K562 (cell line): ENCODE data around the gene TEX50. TPM values are rescaled to one million over a fixed set of nuclear protein-coding genes. Genes with fewer than 3 reads are reported as not detected.
"Not testable (repeated sequence)": the region's sequence is repeated elsewhere in the genome, so short reads cannot be mapped to it uniquely, and the experiment has no call there.

Experiments used
- ATAC-seq: fragments of 200-7000 bp; cut with Tn5 transposase; 3 replicates; pipeline ENCODE4 v1.9.1; 2020; ENCODE audit warnings: moderate library complexity
- BruUV-seq: library from RNA; stranded (reverse); fragments of 400-500 nt; replicated peaks from 2 replicates; lab custom pipeline; 2021; lab: Mats Ljungman, UMichigan
- CTCF ChIA-PET: fragments of 300-600 bp; formaldehyde crosslinking; extraction: SDS; loops from one replicate; lab custom pipeline; 2021; ENCODE audit warnings: low intra/inter-chr PET ratio; lab: Yijun Ruan, JAX
- POLR2A ChIA-PET: fragments of 300-600, 350-650 bp; sonication (Branson Sonifier 250); formaldehyde crosslinking; extraction: SDS; loops from one replicate; lab custom pipeline; 2021; ENCODE audit warnings: antibody characterized with exemption, inconsistent platforms; lab: Yijun Ruan, JAX
- DNase-seq, 4 experiments: peaks; one replicate each; pipeline versions ENCODE4 v3.0.0 to v3.0.0-alpha.2; 2011 to 2018; ENCODE audit warnings: low spot score in 3 of 4, mixed read lengths in 3 of 4; ENCODE audit errors: extremely low read depth in 1 of 4
- FAIRE-seq: peaks from 2 replicates; lab custom pipeline; 2011; peaks lifted over from hg19 to GRCh38; lab: Jason Lieb, UNC
- H2AFZ ChIP-seq: 2 replicates; pipeline ENCODE4 v1.6.0; 2011; ENCODE audit warnings: low read depth, low read length, control low read depth, inconsistent platforms
- H3K27ac ChIP-seq: fragments of 200-600 bp; 3 replicates; pipeline ENCODE4 v1.8.0; 2011; ENCODE audit warnings: low read depth, mild to moderate bottlenecking, control low read depth, inconsistent platforms, low read length, moderate library complexity, mixed read lengths; ENCODE audit errors: extremely low read depth
- H3K27me3 ChIP-seq, 2 experiments: fragments of 300-600 bp in 1 of 2; 2 replicates in 1 of 2; 3 replicates in 1 of 2; pipeline versions ENCODE4 v1.6.0 to v1.8.0; 2011; ENCODE audit warnings: inconsistent platforms in 2 of 2, low read length in 2 of 2, mild to moderate bottlenecking in 1 of 2, mixed read lengths in 1 of 2, moderate library complexity in 1 of 2; ENCODE audit not compliant: control insufficient read depth in 2 of 2, insufficient read depth in 2 of 2
- H3K36me3 ChIP-seq: fragments of 300-600 bp; 3 replicates; pipeline ENCODE4 v1.8.0; 2011; ENCODE audit warnings: mild to moderate bottlenecking, low read length, inconsistent platforms; ENCODE audit not compliant: control insufficient read depth, insufficient read depth
- H3K4me1 ChIP-seq, 2 experiments: fragments of 200-600 bp in 1 of 2; replicated peaks in 1 of 2; 2 replicates in 1 of 2; 3 replicates in 1 of 2; pipeline versions ENCODE4 v1.5.1 to v1.8.0; 2011; ENCODE audit warnings: inconsistent platforms in 2 of 2, low read length in 2 of 2, mild to moderate bottlenecking in 1 of 2, mixed read lengths in 1 of 2, moderate library complexity in 1 of 2; ENCODE audit not compliant: control insufficient read depth in 2 of 2, insufficient read depth in 2 of 2
- H3K4me2 ChIP-seq: 2 replicates; pipeline ENCODE4 v1.6.1; 2011; ENCODE audit warnings: low read length, control low read depth, inconsistent platforms, mixed read lengths; ENCODE audit not compliant: insufficient read depth
- H3K4me3 ChIP-seq: fragments of 200-600 bp; sonication (generic), shearing (Covaris generic); 2 replicates; pipeline ENCODE4 v1.5.1; 2016; ENCODE audit warnings: control low read depth, inconsistent platforms
- H3K79me2 ChIP-seq: fragments of 200-600 bp; 3 replicates; pipeline ENCODE4 v1.8.0; 2011; ENCODE audit warnings: low read length, inconsistent platforms; ENCODE audit not compliant: control insufficient read depth, insufficient read depth
- H3K9ac ChIP-seq, 2 experiments: 2 replicates each; pipeline versions ENCODE4 v1.6.0 to v1.6.1; 2011; ENCODE audit warnings: low read depth in 2 of 2, low read length in 2 of 2, control low read depth in 1 of 2, inconsistent platforms in 1 of 2, mild to moderate bottlenecking in 1 of 2, mixed read lengths in 1 of 2; ENCODE audit not compliant: insufficient read depth in 1 of 2
- H3K9me1 ChIP-seq: one replicate; pipeline ENCODE4 v1.6.0; 2011; ENCODE audit warnings: inconsistent platforms, mild to moderate bottlenecking, low read length, moderate library complexity; ENCODE audit not compliant: control insufficient read depth, insufficient read depth
- H3K9me3 ChIP-seq: replicated peaks from 2 replicates; pipeline ENCODE4 v1.5.1; 2011; ENCODE audit warnings: low read depth, low read length, inconsistent platforms; ENCODE audit not compliant: control insufficient read depth, insufficient read depth
- H4K20me1 ChIP-seq: replicated peaks from 2 replicates; pipeline ENCODE4 v1.6.1; 2011; ENCODE audit warnings: low read length, inconsistent platforms, mixed read lengths; ENCODE audit not compliant: control insufficient read depth, insufficient read depth
- CBX3 ChIP-seq, 2 experiments: IDR thresholded peaks; 1 replicate in 1 of 2; 2 replicates in 1 of 2; pipeline ENCODE4 v1.6.1; 2012; ENCODE audit warnings: inconsistent platforms in 2 of 2, low read length in 2 of 2, borderline replicate concordance in 1 of 2, control low read depth in 1 of 2
- TRIM28 ChIP-seq: fragments of 450-650 bp; IDR thresholded peaks from 2 replicates; pipeline ENCODE4 v1.6.1; 2017
- ZNF280A ChIP-seq: fragments of 450-650 bp; IDR thresholded peaks from 2 replicates; pipeline ENCODE4 v1.6.1; 2018; ENCODE audit warnings: mild to moderate bottlenecking, low read depth; ENCODE audit not compliant: partially characterized antibody
- ZNF561 ChIP-seq: fragments of 450-650 bp; formaldehyde crosslinking; conservative IDR thresholded peaks from 2 replicates; pipeline ENCODE4 v1.4.0; 2020; ENCODE audit warnings: mild to moderate bottlenecking, moderate library complexity
- WGBS: fragments of 100-300 bp; shearing (Covaris generic); methylation state at CpG from one replicate; pipeline ENCODE4 v1.1.6; 2016; ENCODE audit warnings: low coverage, mixed read lengths; ENCODE audit not compliant: insufficient coverage; ENCODE audit errors: missing lambda C conversion rate; 5-methylcytosine and 5-hydroxymethylcytosine counted together
- in situ Hi-C: fragments of 300-500 bp; cut with MboI; formaldehyde crosslinking; loops from 4 replicates; pipeline ENCODE4 v1.15.0; 2018; ENCODE audit warnings: inconsistent platforms, mixed read lengths
- intact Hi-C: fragments of 100-400 bp; cut with micrococcal nuclease; formaldehyde crosslinking; loops from 2 replicates; pipeline ENCODE4 v1.14.2; 2022
- polyA plus RNA-seq, 8 experiments: library from polyadenylated mRNA; depleted of rRNA in 4 of 8; stranded (reverse) in 5 of 8; unstranded in 3 of 8; fragments of >200 nt; fragmentation: Nextera tagmentation in 2 of 8; fragmentation: Illumina TruSeq in 1 of 8; extraction: Ambion mirVana in 2 of 8; extraction: Trizol in 1 of 8; gene quantifications; 2 replicates each; pipeline versions ENCODE4 v1.2.1 to v1.2.3, GENCODE V29; 2011 to 2014; ENCODE audit warnings: inconsistent platforms in 1 of 8, missing spikeins in 1 of 8
- total RNA-seq, 7 experiments: library from RNA; depleted of rRNA in 6 of 7; stranded (reverse); fragments of >200 nt in 6 of 7; fragmentation: Illumina TruSeq in 2 of 7; extraction: Trizol in 2 of 7; gene quantifications; 2 replicates each; pipeline versions ENCODE4 v1.2.1 to v1.2.3, GENCODE V29; 2011 to 2021; ENCODE audit warnings: low replicate concordance in 1 of 7

The TEX50 gene
- total and polyA plus RNA-seq, 9 of the 15 experiments (the other 6 are each of a cell fraction or from before 2014, with no cell fraction given), result not detected

- H3K27ac ChIP-seq, FAIRE-seq, H3K79me2 ChIP-seq, BruUV-seq, H3K9me1 ChIP-seq, H3K9ac ChIP-seq, H2AFZ ChIP-seq, H3K4me3 ChIP-seq, H4K20me1 ChIP-seq, H3K4me2 ChIP-seq, intact Hi-C loops, H3K4me1 ChIP-seq, DNase-seq, ATAC-seq, H3K27me3 ChIP-seq, H3K36me3 ChIP-seq: not testable (repeated sequence)
- POLR2A ChIA-PET, result interaction anchor here (0.7 to 1.4 kb wide), 2 partner anchors 40 to 104 kb away, joined by 5 read pairs; partner anchors contain the start of gene SLC9C2
- WGBS, result 73% methylated on average over 4 of the region's 4 CpGs
- peak; percentile 27; the same call in 1 of the 2 replicates for TF ChIP-seq TRIM28
- 0 out of 3 replicates have a peak, but pooled peaks of 1 of the 2 experiments have one; percentile 36 for TF ChIP-seq CBX3 (IDR thresholded peaks at IDR 0.05; ENCODE audit: borderline replicate concordance in 1 of 2, low read length in 2 of 2)
- TF ChIP-seq ZNF280A, result peak; percentile 34
- TF ChIP-seq ZNF561, result 0 out of 2 replicates have a peak, but pooled peaks have one; percentile 30
- TF ChIP-seq, all 486 proteins: peak for 4; not testable (repeated sequence) for 482
- CTCF ChIA-PET, in situ Hi-C loops, H3K9me3 ChIP-seq: not testable (repeated sequence)
These were observed 7.5 kb downstream of the TEX50 start for GRCh38 chr1:173642450-173643139.
